ENCODE data around the gene BPIFB3. TPM values are rescaled to one million over a fixed set of nuclear protein-coding genes. Genes with fewer than 3 reads are reported as not detected.

BPIFB3 gene
- polyA plus RNA-seq, 3 donors, result not detected

DNA sequence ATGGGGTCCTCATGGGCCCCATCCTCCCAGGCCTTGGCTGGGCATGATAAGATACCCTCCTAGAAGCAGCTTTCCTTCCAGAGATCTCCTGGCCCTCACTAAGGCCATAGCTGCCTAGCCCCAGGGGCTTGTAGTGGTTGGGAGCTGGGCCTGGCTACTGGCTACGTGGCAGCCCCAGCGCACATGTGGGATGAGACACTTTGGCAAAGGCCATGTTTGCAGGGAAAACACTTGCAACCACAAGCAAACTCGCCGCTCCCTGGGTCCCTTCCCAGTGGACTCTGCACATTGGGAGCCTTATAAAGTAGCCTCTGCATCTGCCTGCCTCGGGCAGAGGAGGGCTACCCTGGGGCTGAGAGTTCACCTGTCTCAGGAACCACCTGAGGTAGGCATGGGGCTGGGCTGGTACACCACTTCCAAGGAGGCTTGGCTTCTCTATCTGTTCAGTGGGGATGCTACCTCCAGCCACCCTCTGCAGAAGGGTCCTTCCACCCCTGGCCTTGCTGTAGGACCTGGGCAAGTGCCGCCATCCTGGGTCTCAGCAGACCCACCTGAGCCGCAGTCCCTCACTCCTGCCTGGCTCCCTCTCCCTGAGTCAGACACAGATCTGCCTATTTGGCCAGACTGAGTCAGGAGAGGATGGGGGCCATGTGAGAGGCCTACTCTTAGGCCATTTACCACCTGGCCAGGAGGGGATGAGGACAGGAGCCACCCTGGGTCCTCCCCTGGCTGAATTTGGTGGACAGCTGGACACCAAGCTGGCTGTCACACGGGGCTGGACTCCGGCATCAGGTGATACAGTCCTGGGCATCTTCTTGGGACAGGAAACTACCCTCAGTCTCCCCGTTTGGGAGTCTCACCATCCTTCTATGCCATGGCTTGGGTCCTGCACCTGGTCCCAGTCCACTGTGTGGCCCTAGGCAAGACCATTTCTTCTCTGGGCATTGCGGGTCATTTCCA lies 46.0 kb upstream of the BPIFB3 start, which contains the start of gene BPIFB2:
BPIFB2 (plus strand) TSS at position 329 of the 960 bp plus-strand sequence. CDS start 871 bp downstream, outside the sequence.
- no peaks in the 10 kb centered on the region for H3K27me3 ChIP-seq (ENCODE audit: control insufficient read depth in 2 of 2, insufficient read depth in 2 of 2, low read length in 2 of 2)
- TF ChIP-seq CTCF (IDR thresholded peaks at IDR 0.05), result no peak
- H3K36me3 ChIP-seq (replicated peaks in 1 of 2; ENCODE audit: control insufficient read depth in 1 of 2, insufficient read depth in 2 of 2, low read length in 2 of 2), result no peaks in the 10 kb centered on the region
- DNase-seq, result no peak
- H3K9ac ChIP-seq (ENCODE audit: insufficient read depth, low read length, poor library complexity, severe bottlenecking), result no peak within 1 kb of the TSS
- H3K79me2 ChIP-seq (ENCODE audit: insufficient read depth, low read length), result no peaks in the 10 kb centered on the region
- H3K4me1 Mint-ChIP-seq, result no peaks in the 10 kb centered on the region
- no peaks in the 10 kb centered on the region for H3K36me3 Mint-ChIP-seq
- H3K4me3 Mint-ChIP-seq, result no peak within 1 kb of the TSS
- H3K4me1 ChIP-seq (ENCODE audit: control insufficient read depth in 1 of 2, insufficient read depth in 2 of 2, low read length in 2 of 2), result no peaks in the 10 kb centered on the region
- no peak within 1 kb of the TSS for H2AFZ ChIP-seq (ENCODE audit: insufficient read depth, low read depth, low read length, poor library complexity, severe bottlenecking)
- peaks cover 0 to 7% (median 3%) of the 10 kb centered on the region in 7 donors for H3K9me3 Mint-ChIP-seq
- no peaks in the 10 kb centered on the region for H4K20me1 ChIP-seq (ENCODE audit: insufficient read depth, low read length)
- no peak within 1 kb of the TSS for H3K4me3 ChIP-seq (replicated peaks in 1 of 3; ENCODE audit: low read depth in 2 of 3, low read length in 3 of 3)
- H3K27ac ChIP-seq (ENCODE audit: low read depth in 1 of 2, low read length in 2 of 2), result no peak within 1 kb of the TSS
- 92% methylated on average over 9 of the region's 11 CpGs for WGBS (ENCODE audit: insufficient coverage)
- H3K27me3 Mint-ChIP-seq (ENCODE audit: low read depth in 3 of 3), result peaks cover 0 to 4% (median 3%) of the 10 kb centered on the region in 3 donors
- no peak within 1 kb of the TSS for H3K4me2 ChIP-seq (replicated peaks; ENCODE audit: extremely low read depth, low read length, poor library complexity, severe bottlenecking)
- H3K9me3 ChIP-seq (replicated peaks in 1 of 2; ENCODE audit: control insufficient read depth in 1 of 2, insufficient read depth in 1 of 2, low read length in 2 of 2), result no peaks in the 10 kb centered on the region
- intact Hi-C loops (cut with micrococcal nuclease), result no loop called here
- H3K27ac Mint-ChIP-seq, result no peak within 1 kb of the TSS

DNA sequence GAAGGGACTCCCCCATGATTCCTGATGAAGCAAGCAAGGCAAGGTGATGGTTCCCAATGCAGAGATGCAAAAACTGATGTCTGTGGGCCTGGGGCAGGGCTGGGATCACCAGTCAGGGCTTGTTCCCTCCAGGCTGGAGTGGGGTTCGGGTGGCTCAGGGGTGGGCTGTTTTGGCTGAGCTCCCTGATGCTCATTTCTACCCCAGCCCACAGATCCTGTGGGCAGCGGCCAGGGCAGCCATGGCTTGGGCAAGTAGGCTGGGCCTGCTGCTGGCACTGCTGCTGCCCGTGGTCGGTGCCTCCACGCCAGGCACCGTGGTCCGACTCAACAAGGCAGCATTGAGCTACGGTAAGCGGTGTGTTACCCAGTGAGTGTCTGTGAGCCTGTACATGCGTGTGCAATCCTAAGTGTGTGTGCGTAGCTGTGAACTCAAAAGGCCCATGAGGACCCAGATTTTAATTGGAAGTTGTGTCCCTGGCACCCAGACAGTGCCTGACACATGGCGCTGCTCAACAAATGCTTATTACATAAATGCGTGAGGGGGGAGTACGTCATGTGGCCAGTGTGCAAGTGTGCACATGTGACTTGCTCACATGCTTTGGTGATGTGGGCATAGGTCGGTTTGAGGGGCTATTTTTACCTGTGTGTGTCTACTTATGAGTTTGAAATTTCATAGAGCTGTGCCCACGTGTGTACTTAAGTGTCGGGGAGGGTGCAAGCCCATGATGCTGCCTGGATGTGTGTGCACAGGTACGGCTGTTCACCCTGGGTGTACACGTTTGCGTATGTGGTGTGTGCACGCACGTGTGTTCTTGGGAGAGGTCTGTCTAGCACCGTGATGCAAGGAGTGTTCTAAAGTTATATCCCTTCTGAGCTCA lies 45.1 kb upstream of the BPIFB3 start:
- intact Hi-C loops (cut with micrococcal nuclease), result no loop called here
- no peak overlapping the region for H2AFZ ChIP-seq (ENCODE audit: insufficient read depth, low read depth, low read length, poor library complexity, severe bottlenecking)
- Mint-ChIP-seq H3K9me3 (peaks cover 0 to 7% (median 3%) of the 10 kb centered on the region in 7 donors), H3K36me3 (no peaks in the 10 kb centered on the region), H3K27me3 (ENCODE audit: low read depth in 3 of 3) (peaks cover 0 to 4% (median 0%) of the 10 kb centered on the region in 3 donors), H3K27ac (no peak overlapping the region), H3K4me1 (no peaks in the 10 kb centered on the region), H3K4me3 (no peak overlapping the region)
- H3K79me2 ChIP-seq (ENCODE audit: insufficient read depth, low read length), result no peaks in the 10 kb centered on the region
- 92% methylated on average over 22 of the region's 23 CpGs for WGBS (ENCODE audit: insufficient coverage)
- H3K9ac ChIP-seq (ENCODE audit: insufficient read depth, low read length, poor library complexity, severe bottlenecking), result no peak overlapping the region
- H3K4me1 ChIP-seq (ENCODE audit: control insufficient read depth in 1 of 2, insufficient read depth in 2 of 2, low read length in 2 of 2), result no peaks in the 10 kb centered on the region
- no peak overlapping the region for H3K27ac ChIP-seq (ENCODE audit: low read depth in 1 of 2, low read length in 2 of 2)
- DNase-seq, result no peak
- no peak for TF ChIP-seq CTCF (IDR thresholded peaks at IDR 0.05)
- H3K36me3 ChIP-seq (replicated peaks in 1 of 2; ENCODE audit: control insufficient read depth in 1 of 2, insufficient read depth in 2 of 2, low read length in 2 of 2), result no peaks in the 10 kb centered on the region
- H3K4me3 ChIP-seq (replicated peaks in 1 of 3; ENCODE audit: low read depth in 2 of 3, low read length in 3 of 3), result no peak overlapping the region
- H3K27me3 ChIP-seq (ENCODE audit: control insufficient read depth in 2 of 2, insufficient read depth in 2 of 2, low read length in 2 of 2), result no peaks in the 10 kb centered on the region
- no peak overlapping the region for H3K4me2 ChIP-seq (replicated peaks; ENCODE audit: extremely low read depth, low read length, poor library complexity, severe bottlenecking)
- H4K20me1 ChIP-seq (ENCODE audit: insufficient read depth, low read length), result no peaks in the 10 kb centered on the region
- H3K9me3 ChIP-seq (replicated peaks in 1 of 2; ENCODE audit: control insufficient read depth in 1 of 2, insufficient read depth in 1 of 2, low read length in 2 of 2), result no peaks in the 10 kb centered on the region

Data from CD14-positive monocyte (primary cell).